HG02884 (cell line): ENCODE measurements around the gene MFAP4.
"Not testable (repeated sequence)": the region's sequence is repeated elsewhere in the genome, so short reads cannot be mapped to it uniquely, and the experiment has no call there.

Experiments
- ATAC-seq: cut with Tn5 transposase; IDR thresholded peaks from one replicate; pipeline ENCODE4 v1.9.1; 2021; ENCODE audit warnings: mild to moderate bottlenecking, moderate library complexity; ENCODE audit not compliant: unreplicated experiment

The MFAP4 gene

DNA sequence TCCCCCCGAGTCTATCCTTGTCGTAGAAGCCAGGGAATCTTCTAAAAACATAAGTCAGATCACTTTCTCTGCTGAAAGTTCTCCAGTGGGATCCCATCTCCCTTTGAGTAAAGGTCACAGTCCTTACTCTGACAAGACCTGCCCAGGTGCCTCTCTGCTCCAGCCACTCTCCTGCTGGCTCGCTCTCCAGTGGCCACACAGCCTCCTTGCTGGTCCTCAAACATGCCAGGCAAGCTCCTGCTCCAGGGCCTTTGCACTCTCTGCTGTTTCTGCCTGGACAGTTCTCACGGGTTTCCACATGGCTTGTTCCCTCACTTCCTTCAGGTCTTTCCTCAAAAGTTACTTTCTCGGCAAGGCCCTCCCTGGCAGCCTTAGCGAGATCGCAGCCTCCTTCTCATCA lies 27.8 kb downstream of the MFAP4 start:
- no peak for ATAC-seq

DNA sequence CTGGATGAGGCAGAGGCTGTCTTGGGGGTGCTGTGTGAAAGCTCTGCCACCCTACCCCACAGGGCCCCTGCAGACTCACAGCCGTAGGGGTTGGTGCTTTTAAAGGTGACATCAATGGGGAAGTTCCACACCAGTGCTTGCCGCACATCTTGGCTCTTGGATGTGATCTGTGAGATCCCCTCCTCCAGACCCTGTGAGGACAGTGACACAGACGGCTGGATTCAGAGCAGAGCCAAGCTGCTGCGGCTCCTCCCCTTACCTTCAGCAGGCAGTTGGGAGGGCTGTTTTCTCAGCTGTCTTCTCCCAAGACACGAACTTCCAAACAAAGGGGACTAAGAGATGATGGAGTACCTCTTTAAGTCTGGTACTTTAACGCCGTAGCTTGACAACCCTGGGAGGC lies 29.2 kb downstream of the MFAP4 start:
- no peak for ATAC-seq

DNA sequence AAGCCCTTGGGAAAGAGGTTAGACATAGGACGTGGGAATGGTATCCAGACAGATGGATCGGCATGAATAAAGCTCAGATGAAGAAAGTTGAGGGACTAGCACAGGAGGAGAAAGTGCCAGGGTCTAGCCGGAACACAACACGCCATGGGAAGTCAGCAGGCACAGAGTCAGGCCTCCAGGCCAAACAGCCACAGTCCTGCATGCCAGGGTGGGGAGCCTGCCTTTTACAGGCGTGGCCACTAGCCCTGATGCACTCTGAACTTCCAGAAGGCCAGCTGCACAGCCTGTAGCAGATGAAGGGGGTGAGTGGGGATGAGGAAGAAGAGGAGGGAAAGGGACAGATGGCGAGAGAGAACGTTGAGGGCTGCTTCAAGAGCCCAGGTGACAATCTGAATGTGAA lies 29.6 kb downstream of the MFAP4 start:
- no peak for ATAC-seq

DNA sequence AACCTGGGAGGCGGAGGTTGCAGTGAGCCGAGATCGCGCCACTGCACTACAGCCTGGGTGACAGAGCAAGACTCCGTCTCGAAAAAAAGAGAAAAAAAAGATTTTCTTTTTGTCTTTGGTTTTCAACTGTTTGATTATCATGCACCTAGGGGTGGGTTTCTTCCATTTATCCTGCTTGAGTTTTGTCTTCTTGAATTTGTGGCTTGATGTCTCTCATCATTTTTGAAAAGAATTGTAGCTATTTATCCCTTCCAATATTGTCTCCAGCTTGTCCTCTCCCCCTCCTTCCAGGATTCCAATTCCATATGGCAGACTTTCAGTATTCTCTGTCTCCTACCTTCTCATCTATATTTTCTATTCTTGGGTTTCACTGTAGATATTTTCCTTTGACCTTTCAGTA lies 32.2 kb downstream of the MFAP4 start:
- no peak for ATAC-seq

DNA sequence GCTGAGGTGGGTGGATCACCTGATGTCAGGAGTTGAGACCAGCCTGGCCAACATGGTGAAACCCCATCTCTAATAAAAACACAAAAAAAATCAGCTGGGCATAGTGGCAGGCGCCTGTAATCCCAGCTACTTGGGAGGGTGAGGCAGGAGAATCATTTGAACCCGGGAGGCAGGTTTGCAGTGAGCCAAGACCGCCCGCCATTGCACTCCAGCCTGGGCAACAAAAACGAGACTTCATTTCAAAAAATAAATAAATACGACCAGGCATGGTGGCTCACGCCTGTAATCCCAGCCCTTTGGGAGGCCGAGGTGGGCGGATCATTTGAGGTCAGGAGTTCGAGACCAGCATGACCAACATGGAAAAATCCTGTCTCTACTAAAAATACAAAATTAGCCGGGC lies 33.6 kb downstream of the MFAP4 start:
- not testable (repeated sequence) for ATAC-seq

DNA sequence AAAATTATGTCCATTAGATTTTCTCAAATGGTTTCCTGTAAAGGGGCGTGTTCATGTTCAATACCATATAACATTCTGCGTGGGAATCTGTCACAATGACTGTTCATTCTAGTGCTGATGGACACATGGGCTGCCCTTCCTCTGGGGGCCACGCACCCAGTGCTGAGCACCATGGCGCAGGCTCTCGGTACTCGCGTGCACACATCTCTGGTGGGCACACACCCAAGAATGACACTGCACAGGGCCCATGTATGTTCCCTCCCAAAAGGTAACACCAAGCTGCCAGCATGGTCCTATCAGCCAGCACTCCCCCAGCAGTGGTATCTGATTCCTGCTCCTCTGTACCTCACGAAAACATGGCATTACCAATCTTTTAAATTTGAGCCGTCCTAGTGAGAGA lies 38.2 kb downstream of the MFAP4 start:
- no peak for ATAC-seq

DNA sequence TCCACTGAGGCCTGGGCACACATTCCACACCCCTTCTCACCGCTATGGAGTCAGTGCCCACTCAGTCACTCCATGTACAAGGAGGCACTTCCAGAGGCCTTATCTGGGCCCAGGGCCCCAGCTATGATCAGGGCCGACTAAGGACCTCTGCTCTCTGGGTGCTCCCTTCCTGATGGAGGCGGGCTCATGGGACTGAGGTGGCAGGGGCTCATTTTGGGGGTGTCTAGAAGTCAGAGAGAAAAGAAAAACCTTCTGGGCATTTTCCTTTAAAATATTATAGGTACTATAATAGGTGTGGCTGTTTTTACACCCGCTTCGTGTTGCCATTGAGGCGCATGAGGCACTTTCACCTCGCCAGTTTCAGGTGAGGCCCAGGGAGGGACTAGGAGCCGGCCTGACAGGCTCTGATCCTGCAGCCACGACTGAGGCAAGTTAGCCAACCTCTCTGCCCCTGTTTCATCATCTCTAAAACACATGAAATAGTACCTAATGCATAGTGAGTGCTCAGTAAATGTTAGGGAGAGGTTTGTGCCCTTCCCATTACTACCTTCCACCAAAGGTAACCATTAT lies 38.8 kb downstream of the MFAP4 start:
- ATAC-seq, result no peak

DNA sequence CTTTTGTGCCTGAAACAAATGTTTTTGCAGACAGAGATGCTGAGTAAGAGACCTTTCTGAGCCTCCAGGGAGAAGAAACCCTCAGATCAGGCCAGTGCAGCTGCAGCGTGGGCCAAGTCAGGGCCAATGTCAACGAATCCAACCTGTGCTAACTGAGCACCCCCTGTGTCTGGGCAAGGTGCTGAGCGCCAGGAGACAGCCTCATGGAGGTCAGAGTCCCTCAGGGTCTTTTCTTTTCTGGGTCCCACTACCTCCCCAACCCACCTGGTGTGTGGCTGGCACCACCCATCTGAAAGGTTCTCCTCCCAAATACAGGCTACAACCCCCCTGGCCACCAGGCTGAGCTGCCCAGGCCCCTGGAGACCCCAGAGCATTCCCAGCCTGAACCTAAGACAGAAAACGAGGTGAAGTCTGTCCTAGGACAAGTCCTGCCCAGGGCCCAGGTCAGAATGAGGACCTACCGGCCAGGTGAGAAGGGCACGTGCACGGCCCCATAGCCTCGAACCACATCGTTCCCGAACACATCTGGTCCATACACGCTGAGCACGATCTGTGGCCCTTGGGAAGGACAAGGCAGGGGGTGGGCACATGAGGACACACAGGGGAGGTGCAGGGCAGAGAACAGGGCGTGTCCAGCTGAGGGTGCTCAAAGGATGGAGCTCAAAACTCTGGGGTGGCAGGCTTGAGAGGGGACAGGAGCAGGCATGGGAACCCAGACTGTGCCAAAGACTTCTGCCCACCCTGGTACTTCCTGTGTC lies 39.5 kb downstream of the MFAP4 start:
- ATAC-seq, result no peak

DNA sequence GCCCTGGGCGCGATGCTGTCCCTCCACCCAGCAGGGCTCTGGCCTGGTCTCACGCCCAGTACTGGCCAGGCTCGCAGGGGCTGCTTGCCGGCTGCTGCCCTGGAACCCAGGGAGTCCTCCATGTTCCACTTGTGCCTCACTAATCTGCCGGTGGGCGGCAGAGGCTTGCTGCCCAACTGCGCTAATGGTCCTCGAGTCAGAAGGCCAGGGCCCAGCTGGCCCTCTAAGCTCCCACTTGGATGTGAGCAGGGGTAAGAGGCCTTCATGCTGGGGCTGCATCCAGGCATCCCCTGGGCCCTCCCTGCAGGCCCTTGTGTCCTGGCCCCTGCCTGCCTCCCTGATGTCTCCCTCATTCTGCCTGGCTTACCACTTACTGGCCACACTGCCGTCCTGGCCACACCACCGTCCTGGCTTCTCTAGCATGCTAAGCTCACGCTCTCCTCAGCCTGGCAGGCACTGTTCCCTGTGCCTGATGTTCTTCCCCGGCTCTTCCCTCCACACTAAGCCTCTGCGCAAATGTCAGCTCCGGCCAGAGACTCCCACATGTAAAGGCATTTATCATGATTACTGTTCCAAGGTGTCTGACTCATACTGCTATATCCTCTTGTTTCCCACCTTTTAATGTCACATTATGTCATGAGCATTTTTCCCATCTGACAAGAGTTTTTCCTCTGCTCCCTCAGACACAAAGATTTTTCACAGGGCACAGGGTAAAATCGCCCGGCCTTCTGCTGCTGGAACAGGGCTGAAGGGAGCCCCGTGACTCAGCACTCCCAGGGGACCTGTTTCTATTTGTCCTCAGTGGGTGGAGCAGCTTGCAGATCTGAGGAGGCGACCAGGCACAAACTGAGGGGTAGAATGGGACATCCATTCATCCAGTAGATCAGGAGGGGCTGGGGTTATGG lies 40.4 kb downstream of the MFAP4 start:
- ATAC-seq, result no peak

DNA sequence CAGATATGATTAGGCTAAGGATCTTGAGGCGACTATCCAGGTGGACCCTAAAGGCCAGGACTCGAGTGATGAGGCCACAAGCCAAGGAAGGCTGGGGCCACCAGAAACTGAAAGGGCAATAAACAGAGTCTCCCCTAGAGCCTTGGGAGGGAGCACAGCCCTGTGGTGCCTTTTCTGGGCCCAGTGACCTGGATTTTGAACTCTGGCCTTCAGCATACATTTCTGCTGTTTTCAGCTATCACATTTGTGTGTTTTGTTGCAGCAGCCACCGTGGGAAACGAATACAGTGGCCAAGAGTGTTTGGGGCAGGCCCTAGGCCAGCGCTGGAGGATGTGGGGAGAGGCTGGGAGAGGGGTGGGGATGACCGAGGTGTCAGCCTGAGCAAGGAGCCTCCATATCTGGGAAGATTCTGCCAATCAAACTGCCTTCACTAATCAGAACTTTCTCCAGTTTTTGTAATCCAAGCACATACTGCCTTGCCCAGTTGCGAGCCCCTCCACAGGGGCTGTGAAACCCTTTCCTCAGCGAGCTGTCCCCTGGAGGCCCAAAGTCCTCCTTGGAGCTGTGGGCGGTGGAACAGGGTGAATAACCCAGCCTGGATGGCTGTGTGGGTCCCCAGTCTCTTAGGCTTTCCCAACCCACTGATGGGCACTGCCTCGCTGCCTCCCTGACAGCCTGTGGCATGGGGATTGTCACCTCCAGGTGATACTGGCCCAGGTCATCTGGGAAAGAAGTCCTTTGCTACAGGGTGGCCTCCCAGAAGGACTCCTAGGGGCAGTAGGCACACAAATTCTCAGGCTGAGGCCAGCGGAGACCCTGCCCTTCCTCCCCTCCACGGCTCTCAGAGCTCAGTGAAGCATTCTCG lies 41.3 kb downstream of the MFAP4 start:
- no peak for ATAC-seq

DNA sequence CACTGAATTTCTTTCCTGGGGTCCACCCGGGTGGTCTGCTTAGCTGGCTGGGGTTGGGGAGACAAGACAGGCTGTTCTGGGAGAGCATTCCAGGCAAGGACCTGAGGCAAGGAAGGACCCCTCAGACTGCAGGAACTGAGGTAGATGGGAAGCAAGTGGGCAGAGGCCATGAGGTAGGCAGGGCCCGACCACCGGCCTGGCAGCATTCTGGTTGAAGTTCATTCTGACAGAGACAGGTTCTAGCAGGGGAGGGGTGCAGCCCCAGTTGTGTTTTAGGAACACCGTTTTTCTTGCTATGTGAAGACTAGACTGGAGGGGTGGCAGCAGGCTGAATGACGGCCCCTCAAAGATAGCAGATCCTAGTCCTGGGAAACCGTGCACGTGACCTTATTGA lies 41.9 kb downstream of the MFAP4 start:
- no peak for ATAC-seq

DNA sequence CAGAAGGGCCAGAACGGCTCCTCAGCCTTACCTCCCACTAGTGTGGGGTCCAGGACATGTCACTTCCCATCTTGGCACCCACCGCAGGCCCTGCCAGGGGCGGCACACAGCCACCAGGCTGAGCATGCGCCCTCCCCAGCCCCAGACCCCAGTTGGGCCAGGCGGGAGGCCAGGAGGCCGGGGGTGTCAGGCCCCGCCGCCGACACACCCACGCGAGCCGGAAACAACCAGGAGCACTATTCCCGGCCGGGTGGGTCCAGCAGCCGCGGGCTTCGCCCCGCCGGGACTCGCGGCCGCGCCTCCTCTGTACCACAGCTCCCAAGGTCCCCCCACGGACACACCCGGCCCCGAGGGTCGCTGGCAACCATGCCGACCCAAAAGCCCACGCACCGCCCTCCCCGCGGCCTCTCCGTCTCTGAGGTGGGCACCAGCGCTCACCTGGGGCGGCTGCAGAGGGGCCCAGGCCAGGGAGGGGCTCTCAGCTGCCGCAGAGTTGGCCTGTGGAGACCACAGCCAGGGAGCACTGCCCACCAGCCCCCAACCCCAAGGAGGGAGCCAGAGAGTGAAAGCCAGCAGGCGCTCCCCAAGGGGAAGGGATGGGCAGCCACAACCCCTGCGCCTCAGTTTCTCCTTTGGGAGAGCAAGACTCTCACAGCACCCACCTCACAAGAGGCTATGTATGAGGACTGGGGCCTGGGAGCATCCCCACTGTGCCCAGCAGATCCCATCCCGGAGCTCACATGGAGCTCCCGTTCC lies 42.5 kb downstream of the MFAP4 start:
- ATAC-seq, result no peak

DNA sequence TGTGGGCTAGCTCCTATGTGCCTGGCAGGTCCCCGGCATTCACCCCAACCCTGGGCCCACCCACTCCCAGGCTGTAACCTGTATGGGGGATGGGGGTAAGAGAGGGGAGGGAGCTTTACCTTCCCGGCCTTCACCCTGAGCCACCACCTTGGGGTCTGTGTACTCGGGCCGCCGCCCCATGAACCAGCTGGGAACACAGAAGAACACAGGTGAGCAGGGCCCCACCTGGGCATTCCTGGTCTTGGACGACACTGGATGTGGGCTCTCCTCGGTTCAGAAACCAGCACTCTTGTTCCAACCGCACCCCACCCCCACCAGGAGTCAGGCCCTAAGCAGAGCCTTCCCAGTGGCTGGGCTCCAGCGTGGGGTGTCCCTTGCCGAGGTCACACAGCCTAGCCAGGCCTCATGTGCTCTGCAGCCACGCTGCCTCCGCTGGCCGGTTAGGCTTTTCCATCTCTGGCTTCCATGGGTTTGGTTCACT lies 43.3 kb downstream of the MFAP4 start:
- ATAC-seq, result no peak

DNA sequence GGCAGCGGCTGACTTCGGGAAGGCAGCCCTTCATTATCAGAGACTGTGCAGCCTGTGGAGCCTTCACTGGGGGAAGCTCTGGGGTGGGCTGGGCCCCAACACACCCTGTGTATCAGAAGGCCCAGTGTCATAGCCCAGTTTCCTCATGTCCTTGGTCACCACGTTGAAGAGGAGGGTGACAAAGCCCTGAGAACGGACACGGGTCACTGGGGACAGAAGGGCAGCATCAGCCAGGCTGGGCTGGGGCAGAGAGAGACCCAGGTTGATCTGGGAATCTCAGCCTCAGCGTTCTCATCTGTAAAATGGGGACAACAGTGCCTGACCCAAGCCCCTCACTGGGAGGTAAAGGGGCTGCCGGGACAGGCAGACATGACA lies 43.7 kb downstream of the MFAP4 start:
- ATAC-seq, result no peak

DNA sequence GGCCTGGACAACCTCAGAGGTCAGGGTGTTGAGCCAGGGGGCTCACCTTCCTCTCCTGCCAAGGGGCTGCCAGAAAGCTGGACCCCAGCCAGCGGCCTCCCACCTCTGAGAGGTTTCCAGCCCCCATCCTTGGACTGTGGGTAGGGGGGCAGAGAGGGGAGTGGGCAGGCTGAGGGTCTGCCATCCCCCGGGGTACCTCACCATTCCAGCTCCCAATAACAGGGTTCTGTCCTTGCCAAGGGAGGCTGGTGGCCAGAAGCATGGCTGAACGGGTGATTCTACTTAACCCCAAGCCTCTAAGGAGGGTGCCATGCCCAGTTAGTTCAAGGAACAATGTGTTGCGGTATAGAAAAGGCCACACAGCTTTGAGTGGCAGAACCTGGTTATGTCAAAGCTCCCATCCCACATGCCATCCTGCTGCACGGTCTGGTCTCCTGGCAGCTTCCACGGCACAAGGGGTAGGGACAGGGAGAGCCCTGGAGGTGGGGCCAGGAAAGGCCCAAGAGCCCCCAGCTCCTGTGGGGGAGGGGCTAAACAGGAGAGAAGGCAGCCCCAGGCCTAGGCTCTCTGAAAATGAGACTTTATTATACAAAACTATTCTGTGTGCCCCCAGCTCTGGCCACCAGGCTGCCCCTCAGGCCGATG lies 44.3 kb downstream of the MFAP4 start:
- ATAC-seq, result no peak

DNA sequence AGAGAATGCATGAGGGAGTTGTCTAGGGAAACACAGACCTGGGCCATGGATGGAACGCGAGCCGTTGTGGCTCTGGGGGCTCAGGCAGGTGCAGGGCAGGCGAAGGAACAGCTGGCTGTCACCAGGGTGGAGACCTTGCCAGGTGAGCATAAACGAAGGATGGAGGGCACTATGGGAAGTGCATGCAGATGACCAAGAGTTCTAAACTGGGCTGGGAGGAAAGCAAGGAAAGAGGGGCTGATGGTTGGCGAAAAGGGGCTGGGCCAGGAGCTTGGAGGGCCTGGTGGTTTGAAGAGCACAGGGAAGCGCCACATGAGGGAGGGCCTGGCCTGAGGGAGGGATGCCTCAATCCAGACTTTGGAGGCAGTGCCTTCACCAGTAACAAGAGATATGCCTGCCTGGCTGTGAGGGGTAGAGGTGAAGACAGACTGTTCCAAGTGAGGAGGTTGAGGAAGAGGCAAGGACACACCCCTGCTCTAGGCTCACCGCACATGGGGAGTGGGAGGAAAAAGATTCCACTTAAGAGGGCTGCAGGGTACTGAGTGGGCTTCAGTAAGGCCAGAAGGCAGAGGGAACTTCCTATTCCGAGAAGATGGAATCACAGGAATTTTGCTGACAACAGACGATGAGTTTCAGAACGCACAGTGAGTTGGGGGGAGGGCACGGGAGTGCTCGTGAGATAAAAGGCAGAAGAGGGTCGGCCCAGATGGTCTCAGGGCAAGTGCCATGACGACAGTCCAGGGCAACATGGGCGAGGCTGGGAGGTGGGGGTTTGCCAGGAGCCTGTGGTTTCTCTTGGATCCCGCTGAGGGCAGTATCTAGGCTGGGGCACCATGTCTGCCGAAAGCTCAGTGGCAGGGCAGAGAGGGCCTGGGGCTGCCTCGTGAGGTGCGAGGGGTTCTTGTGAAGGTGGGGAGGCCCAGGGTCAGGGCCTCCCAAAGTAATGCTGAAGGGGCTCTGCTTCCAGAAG lies 45.1 kb downstream of the MFAP4 start:
- ATAC-seq, result no peak

DNA sequence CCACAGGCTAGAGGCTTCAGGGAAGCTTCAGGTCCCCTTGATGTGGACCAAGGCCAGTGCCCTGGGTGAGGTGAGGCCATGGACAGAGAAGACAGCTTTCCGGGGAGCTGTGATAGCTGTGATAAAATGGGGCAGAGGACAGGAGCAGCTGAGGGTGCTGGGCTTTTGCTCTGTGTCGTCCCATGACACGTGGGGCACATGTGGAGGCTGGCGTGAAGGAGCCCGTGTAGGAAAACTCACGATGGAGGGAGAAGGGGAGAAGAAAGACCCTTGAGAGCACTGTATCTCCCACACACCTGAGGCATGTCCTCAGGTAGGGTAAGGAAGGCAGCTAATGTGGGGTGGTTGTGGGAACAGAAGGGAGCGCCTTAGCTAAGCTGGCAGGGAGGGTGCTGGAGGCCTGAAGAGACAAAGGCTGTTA lies 45.8 kb downstream of the MFAP4 start:
- ATAC-seq, result no peak

DNA sequence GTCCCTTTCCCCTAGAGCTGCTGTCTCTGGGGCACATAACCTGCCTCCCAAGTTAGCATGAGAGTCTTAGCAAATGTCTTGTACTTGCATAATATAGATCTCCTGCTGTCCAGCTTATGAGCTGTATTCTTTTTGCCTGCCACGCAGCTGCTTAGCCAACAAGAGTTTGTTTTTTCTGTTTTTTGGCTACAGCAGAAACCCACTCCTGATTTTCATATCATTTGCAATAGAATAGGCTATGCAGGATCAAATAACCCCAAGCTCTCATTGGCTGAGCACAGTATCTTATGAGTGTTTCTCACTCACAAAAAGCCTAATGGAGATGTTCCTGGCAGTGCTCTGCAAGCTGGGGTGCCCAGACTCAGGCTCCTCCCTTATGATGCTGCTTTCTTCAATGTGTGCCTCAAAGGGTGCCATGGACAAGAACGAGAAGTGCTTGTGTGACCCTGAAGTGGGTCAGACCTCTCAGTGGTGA lies 47.6 kb downstream of the MFAP4 start:
- no peak for ATAC-seq
